Measurements from ENCODE around the gene FOXJ3.

The FOXJ3 gene

DNA sequence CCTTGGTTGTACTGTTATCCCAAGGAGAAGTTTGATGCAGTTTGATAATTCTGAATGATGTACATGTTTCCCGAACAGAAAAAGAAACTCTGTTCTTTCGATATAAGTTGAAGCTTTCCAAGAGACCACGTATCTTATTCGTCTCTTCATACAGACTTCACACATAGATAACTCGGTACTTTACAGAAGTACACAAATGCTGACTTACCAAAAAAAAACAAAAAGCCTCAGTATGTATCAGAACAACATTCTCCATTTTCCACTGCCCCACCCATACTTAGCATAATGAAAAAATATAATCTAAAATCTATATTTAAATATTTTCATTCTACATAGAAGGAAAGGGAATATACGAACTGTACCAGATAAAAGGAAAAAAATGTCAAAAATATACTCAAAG is 2.2 kb downstream of the FOXJ3 start:
- TF ChIP-seq, protein P1, sequence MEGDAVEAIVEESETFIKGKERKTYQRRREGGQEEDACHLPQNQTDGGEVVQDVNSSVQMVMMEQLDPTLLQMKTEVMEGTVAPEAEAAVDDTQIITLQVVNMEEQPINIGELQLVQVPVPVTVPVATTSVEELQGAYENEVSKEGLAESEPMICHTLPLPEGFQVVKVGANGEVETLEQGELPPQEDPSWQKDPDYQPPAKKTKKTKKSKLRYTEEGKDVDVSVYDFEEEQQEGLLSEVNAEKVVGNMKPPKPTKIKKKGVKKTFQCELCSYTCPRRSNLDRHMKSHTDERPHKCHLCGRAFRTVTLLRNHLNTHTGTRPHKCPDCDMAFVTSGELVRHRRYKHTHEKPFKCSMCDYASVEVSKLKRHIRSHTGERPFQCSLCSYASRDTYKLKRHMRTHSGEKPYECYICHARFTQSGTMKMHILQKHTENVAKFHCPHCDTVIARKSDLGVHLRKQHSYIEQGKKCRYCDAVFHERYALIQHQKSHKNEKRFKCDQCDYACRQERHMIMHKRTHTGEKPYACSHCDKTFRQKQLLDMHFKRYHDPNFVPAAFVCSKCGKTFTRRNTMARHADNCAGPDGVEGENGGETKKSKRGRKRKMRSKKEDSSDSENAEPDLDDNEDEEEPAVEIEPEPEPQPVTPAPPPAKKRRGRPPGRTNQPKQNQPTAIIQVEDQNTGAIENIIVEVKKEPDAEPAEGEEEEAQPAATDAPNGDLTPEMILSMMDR (IDR thresholded peaks at IDR 0.05), result no peak

DNA sequence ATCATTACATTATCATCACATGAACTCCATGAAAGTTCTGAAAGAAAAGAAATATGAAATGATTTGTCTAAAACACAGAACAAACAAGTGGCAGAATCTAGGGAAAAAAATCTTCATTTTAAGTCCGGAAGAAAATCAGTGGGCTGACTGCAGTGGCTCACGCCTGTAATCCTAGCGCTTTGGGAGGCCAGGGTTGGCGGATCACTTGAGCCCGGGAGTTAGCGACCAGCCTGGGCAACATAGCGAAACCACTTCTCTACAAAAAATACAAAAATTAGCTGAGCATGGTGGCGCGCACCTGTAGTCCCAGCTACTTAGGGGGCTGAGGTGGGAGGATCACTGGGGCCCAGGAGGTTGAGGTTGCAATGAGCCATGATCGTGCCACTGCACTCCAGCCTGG is 4.8 kb downstream of the FOXJ3 start:
- TF ChIP-seq, protein P1 (IDR thresholded peaks at IDR 0.05), result no peak

DNA sequence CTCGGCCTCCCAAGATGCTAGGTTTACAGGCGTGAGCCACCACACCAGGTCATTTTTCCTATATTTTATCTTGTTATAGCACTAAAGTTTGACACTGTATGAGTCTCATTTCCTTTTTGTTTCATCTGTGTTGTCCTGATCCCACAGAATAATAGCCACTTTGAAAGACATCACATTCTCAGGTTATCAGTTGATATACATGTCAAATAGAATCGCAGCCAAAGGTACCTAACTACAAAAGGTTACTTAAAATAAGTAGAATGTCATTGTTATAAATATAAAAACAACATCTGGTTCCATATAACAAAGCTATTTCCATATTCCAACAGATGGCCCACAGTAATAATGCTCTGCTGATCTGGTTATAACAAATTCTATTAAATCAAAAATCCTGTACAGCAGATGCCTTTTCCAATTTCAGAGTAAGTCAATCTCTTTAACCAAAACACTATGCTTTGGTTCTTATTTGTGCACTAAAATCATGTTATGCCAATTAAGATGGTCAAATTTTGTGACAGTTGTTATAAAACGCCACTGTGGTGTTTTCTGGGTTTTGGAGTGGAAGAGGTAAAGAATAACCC is 6.0 kb downstream of the FOXJ3 start:
- TF ChIP-seq, protein P1 (IDR thresholded peaks at IDR 0.05), result no peak

- TF ChIP-seq, protein P1 (IDR thresholded peaks at IDR 0.05), result no peak
Measured at GRCh38 chr1:42328047-42328625, 6.9 kb downstream of the FOXJ3 start.

DNA sequence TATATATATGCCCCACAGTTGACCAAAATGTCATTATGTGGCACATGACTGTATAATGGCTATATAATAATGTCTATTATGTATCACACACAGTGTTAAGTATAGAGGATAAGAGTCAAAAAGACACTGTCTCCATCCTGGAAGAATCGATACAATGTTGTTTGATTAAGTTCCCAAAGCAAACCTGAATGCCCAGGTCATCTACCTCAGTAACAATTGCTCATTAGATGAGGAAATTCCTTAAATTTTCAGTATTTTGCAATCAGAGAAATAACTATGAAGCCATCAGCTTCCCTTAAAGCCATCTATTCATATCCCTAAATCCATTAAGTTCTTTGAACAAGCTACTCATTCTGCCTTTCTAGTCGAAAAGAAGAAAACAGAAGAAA is 10.0 kb downstream of the FOXJ3 start:
- TF ChIP-seq, protein P1 (IDR thresholded peaks at IDR 0.05), result no peak

DNA sequence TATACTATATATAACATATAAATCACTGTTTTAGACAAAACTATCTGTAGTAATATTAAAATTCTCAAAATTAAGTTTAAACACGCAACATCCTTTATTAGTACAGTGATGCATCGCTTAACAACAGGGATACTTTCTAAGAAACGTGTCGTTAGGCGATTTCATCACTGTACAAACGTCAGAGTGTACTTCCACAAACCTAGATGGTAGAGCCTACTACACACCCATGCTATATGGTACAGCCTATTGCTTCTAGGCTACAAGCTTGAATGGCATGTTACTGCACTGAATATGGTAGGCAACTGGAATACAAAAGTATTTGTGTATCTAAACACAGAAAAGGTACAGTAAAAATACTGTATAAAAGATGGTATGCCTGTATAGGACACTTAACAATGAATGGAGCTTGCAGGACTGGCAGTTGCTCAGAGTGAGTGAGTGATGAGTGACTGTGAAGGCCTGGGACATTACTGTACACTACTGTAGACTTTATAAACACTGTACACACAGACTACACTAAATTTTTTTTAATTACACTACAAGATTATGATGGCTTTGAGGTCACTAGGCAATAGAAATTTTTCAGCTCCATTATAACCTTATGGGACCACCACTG is 10.5 kb downstream of the FOXJ3 start:
- TF ChIP-seq, protein P1 (IDR thresholded peaks at IDR 0.05), result no peak

DNA sequence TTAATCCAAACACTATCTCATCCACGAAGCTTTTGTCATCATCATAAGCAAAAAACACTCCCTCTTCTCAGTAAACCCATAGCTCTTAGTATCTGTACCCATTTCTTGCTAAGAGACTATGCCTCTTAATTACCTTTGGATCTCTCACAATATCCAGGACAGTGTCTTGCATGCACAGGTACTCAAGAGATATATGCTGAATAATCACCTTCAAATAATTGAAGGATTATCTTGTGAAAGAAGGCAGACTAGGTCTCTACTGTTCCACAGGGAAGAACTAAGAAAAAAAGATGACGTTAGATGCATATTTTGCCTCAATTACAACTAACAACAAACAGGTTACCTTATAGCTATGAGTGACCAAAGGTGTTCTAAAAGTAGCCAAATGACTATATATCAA is 11.5 kb downstream of the FOXJ3 start:
- TF ChIP-seq, protein P1 (IDR thresholded peaks at IDR 0.05), result no peak

Measured in LNCAP (cell line).